Transverse colon (tissue), 4 donors: ENCODE measurements around the gene INPP5F.
"Not testable (repeated sequence)": the region's sequence is repeated elsewhere in the genome, so short reads cannot be mapped to it uniquely, and the experiment has no call there.

Experiments used
- CTCF ChIP-seq, 5 experiments: fragments of 200-600 bp in 3 of 5; fragments of 450-650 bp in 2 of 5; sonication (generic) in 3 of 5; IDR thresholded peaks; 1 replicate in 2 of 5; 2 replicates in 3 of 5; pipeline ENCODE4 v1.5.1; 2016 to 2017; ENCODE audit warnings: antibody characterized with exemption in 5 of 5, inconsistent platforms in 3 of 5, mild to moderate bottlenecking in 2 of 5, moderate library complexity in 1 of 5
- EP300 ChIP-seq: sonication (generic); formaldehyde crosslinking; IDR thresholded peaks from one replicate; pipeline ENCODE4 v1.6.1; 2017; ENCODE audit warnings: antibody characterized with exemption, low read depth
- POLR2A ChIP-seq: fragments of 450-650 bp; IDR thresholded peaks from one replicate; pipeline ENCODE4 v1.6.1; 2016; ENCODE audit warnings: antibody characterized with exemption, mild to moderate bottlenecking, moderate library complexity
- POLR2AphosphoS5 ChIP-seq, 3 donors: sonication (generic); formaldehyde crosslinking; IDR thresholded peaks; one replicate each; pipeline ENCODE4 v1.6.1; 2016; ENCODE audit warnings: antibody characterized with exemption in 3 of 3

DNA sequence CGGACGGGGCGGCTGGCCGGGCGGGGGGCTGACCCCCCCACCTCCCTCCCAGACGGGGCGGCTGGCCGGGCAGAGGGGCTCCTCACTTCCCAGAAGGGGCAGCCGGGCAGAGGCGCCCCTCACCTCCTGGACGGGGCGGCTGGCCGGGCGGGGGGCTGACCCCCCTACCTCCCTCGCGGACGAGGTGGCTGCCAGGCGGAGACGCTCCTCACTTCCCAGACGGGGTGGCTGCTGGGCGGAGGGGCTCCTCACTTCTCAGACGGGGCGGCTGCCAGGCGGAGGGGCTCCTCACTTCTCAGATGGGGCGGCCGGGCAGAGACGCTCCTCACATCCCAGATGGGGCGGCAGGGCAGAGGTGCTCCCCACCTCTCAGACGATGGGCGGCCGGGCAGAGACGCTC is 69.3 kb downstream of the INPP5F start:
- TF ChIP-seq POLR2AphosphoS5 (IDR thresholded peaks at IDR 0.05); CTCF (IDR thresholded peaks at IDR 0.05); EP300; POLR2A: not testable (repeated sequence)
